Hindlimb muscle (tissue), 1 donor: ENCODE results near the gene CBFB. TPM values are rescaled to one million over a fixed set of nuclear protein-coding genes. Genes with fewer than 3 reads are reported as not detected.

Experiments
- DNase-seq: peaks from one replicate; pipeline ENCODE4 v3.0.0-alpha.2; 2013
- polyA plus RNA-seq: library from polyadenylated mRNA; unstranded; fragments of 120-200 nt; gene quantifications from one replicate; pipeline ENCODE4 v1.2.1, GENCODE V29; 2013; ENCODE audit not compliant: insufficient read length

The CBFB gene
- polyA plus RNA-seq, 1 donor: 37.7 TPM

GRCh38 chr16:67137605-67138004, 108.7 kb downstream of the CBFB start:
- no peak for DNase-seq

GRCh38 chr16:67141391-67141790, 112.4 kb downstream of the CBFB start:
- DNase-seq: no peak

GRCh38 chr16:67142342-67142741, 113.4 kb downstream of the CBFB start:
- DNase-seq: no peak

- DNase-seq: no peak
Observed at GRCh38 chr16:67144943-67145342, 116.0 kb downstream of the CBFB start.

- no peak for DNase-seq
Observed at GRCh38 chr16:67145746-67146145, 116.8 kb downstream of the CBFB start.

- no peak for DNase-seq
Observed at GRCh38 chr16:67146523-67147357, 117.8 kb downstream of the CBFB start.

DNA sequence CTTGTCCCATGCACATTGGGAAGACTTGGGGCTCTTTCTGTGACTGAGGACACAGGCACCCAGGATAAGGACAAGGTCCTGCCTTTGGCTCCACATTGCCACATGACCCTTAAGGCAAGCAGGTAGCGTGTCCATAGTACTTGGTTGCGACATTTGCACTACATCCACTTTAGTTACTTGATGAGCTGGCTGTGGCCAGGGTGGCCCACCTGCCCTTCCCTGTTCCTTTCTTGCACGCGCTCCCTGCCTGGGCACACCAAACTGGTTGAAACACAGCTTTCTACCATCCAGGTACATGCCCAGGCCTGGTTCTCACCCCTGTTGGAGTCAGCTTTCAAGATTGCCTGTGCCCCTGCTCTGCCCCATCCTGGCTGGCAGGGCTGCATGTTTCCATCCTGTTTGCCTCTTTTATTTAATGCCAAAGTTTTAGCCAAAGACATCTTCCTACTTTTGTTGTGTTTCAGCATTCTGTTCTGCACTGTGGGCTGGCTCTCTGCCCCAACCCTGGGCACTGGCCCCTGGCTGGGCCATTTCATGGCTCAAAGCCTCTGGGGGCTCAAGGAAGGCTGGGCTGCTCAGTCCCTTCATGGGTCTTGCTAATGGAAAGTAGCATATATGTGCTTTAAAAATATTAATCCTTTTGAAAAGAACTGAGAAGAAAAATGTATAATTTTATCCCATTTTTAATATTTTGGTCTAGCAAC, 118.6 kb downstream of the CBFB start:
- DNase-seq: no peak

- no peak for DNase-seq
Observed at GRCh38 chr16:67148221-67148620, 119.3 kb downstream of the CBFB start.

DNA sequence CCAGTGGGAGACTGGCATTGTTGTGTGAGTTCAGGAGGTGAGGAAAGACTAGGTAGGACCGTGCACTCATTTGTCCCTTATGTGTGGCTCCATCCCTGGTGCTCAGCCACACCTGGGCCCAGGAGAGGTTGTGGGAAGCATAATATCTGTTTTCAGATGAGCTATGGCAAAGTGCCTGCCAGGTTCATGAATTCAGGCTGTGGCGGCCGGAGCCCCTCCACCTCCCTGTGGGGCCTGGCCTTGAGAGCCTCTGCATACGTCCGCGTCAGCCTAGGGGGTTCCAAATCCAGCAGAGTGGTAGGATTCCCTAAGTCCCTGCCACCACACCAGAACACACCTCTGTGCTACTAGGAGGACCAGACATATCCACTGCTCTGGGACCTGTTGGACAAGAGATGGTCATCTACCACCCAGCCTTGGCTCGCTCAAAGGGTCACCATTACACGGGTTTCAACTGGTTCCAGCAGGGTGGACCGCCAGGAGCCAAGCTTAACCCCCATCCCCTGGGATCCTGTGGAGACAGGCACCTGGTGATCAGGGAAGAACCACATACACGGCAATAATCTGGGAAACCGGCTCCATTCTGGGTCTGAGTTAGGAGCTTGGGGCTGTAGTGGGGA, 119.8 kb downstream of the CBFB start:
- DNase-seq: no peak

DNA sequence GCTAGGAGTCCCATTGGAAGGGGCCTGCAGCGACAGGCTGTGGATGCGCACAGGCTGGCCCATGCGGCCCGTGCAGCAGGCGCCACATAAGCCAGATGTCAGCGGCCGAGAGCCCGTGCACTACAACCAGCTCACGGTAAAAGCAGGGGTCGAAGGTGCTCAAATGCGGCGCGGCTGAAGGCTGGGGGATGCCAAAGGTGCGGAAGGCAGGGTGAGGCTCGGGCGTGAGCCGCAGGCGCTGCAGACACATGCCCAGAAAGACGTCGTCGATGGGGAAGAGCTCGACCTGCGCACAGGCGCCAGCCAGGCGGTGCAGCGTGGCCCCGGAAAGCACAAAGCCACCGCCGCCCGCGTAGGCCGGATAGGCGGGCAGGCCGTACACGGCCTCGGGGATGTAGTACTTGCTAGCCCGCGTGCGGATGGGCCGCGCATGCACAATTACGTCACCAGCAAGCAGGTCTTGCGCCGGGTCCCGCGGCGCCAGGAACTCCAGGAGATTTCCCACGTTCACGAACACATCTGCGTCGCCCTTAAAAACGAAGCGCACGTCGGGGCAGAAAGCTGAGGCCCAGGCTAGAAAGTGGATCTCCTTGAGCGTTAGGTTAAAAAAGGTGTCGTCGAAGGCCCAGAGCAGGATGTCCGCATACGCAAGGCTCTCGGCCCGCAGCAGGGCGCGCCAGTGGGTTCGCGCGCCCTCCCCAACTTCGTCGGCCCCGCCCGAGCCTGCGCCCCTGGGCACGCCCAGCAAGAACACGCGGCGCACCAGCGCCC, 120.5 kb downstream of the CBFB start:
- no peak for DNase-seq

- DNase-seq: peak; percentile 88
Observed at GRCh38 chr16:67150047-67150832, 121.3 kb downstream of the CBFB start.

Other genes with a start within 250 kb of the CBFB start
- gene TERB1, start 227.6 kb upstream of the CBFB start, polyA plus RNA-seq: not detected
- gene NAE1, start 198.2 kb upstream of the CBFB start, polyA plus RNA-seq: 36.5 TPM
- gene CA7, start 184.7 kb upstream of the CBFB start, polyA plus RNA-seq: not detected
- 3.0 TPM for gene PDP2, start 148.6 kb upstream of the CBFB start, polyA plus RNA-seq
- not detected for gene CDH16, start 110.3 kb upstream of the CBFB start, polyA plus RNA-seq
- gene RRAD, start 103.6 kb upstream of the CBFB start, polyA plus RNA-seq: 3.1 TPM
- gene CIAO2B, start 94.7 kb upstream of the CBFB start, polyA plus RNA-seq: 88.3 TPM
- 28.6 TPM for gene CES2, start 93.6 kb upstream of the CBFB start, polyA plus RNA-seq
- gene CES3, start 67.9 kb upstream of the CBFB start, polyA plus RNA-seq: 0.37 TPM
- gene CES4A, start 40.6 kb upstream of the CBFB start, polyA plus RNA-seq: 2.6 TPM
- 20.8 TPM for gene PHAF1, start 80.8 kb downstream of the CBFB start, polyA plus RNA-seq
- gene B3GNT9, start 121.8 kb downstream of the CBFB start, polyA plus RNA-seq: 10.9 TPM
- 5.9 TPM for gene TRADD, start 130.8 kb downstream of the CBFB start, polyA plus RNA-seq
- 2.5 TPM for gene FBXL8, start 130.8 kb downstream of the CBFB start, polyA plus RNA-seq
- 5.3 TPM for gene HSF4, start 135.6 kb downstream of the CBFB start, polyA plus RNA-seq
- 44.3 TPM for gene NOL3, start 141.4 kb downstream of the CBFB start, polyA plus RNA-seq
- gene MATCAP1, start 154.8 kb downstream of the CBFB start, polyA plus RNA-seq: 22.9 TPM
- 15.3 TPM for gene EXOC3L1, start 161.0 kb downstream of the CBFB start, polyA plus RNA-seq
- gene E2F4, start 163.0 kb downstream of the CBFB start, polyA plus RNA-seq: 40.9 TPM
- gene ELMO3, start 170.0 kb downstream of the CBFB start, polyA plus RNA-seq: 1.1 TPM
- 17.5 TPM for gene TMEM208, start 198.0 kb downstream of the CBFB start, polyA plus RNA-seq
- 20.1 TPM for gene FHOD1, start 218.3 kb downstream of the CBFB start, polyA plus RNA-seq
- gene SLC9A5, start 219.8 kb downstream of the CBFB start, polyA plus RNA-seq: 1.5 TPM